ENCODE results near the gene ZNF236.
A peak's percentile ranks its signal among the peaks of the same experiment; 100 is the strongest.

ZNF236 gene

GRCh38 chr18:76959605-76960004 lies 137.2 kb downstream of the ZNF236 start:
- no peak overlapping the region for H3K4me2 ChIP-seq (ENCODE audit: low read length)
- DNase-seq = peak in 1 of 2 donors; percentile 41
- H3K79me2 ChIP-seq (ENCODE audit: control insufficient read depth, insufficient read depth, low read length, poor library complexity) = no peaks in the 10 kb centered on the region
- H3K79me1 ChIP-seq (ENCODE audit: low read length) = no peaks in the 10 kb centered on the region
- H3K27ac ChIP-seq (ENCODE audit: low read depth, low read length) = no peak overlapping the region
- no peak overlapping the region for H2BK120ac ChIP-seq (ENCODE audit: insufficient read depth, low read length, poor library complexity)
- H3K18ac ChIP-seq (ENCODE audit: low read length) = no peak overlapping the region
- WGBS (ENCODE audit: extremely low coverage, insufficient coverage, insufficient read length) = no CpG with 5 or more reads among the region's 8 CpGs
- H3K4me3 ChIP-seq (ENCODE audit: low read depth, low read length) = no peak overlapping the region
- H4K91ac ChIP-seq (ENCODE audit: low read depth, low read length) = no peak overlapping the region
- H2BK12ac ChIP-seq (ENCODE audit: low read length) = no peak overlapping the region
- no peaks in the 10 kb centered on the region for H3K4me1 ChIP-seq (ENCODE audit: control insufficient read depth in 1 of 2, insufficient read depth in 2 of 2, low read length in 2 of 2)
- no peak overlapping the region for H4K12ac ChIP-seq (ENCODE audit: low read depth, low read length)
- H3K9me3 ChIP-seq (ENCODE audit: insufficient read depth, low read depth, low read length) = no peaks in the 10 kb centered on the region
- H3K27me3 ChIP-seq (ENCODE audit: insufficient read depth, low read length) = no peaks in the 10 kb centered on the region
- no peak overlapping the region for H3K4ac ChIP-seq (ENCODE audit: low read depth, low read length)
- no peak overlapping the region for H2AFZ ChIP-seq (ENCODE audit: insufficient read depth, low read length, poor library complexity)
- no peak overlapping the region for H2BK5ac ChIP-seq (ENCODE audit: low read depth, low read length, poor library complexity)
- no peak overlapping the region for H2AK5ac ChIP-seq (ENCODE audit: low read length)
- peaks cover 23 to 32% of the 10 kb centered on the region in 2 experiments for H3K36me3 ChIP-seq (ENCODE audit: control insufficient read depth in 1 of 2, insufficient read depth in 2 of 2, low read length in 2 of 2)
- no peak overlapping the region for H4K8ac ChIP-seq (ENCODE audit: low read depth, low read length)
- H3K23ac ChIP-seq (ENCODE audit: low read length) = no peak overlapping the region
- H3K9ac ChIP-seq (ENCODE audit: low read length) = no peak overlapping the region
- no peak overlapping the region for H3K14ac ChIP-seq (ENCODE audit: low read length)

DNA sequence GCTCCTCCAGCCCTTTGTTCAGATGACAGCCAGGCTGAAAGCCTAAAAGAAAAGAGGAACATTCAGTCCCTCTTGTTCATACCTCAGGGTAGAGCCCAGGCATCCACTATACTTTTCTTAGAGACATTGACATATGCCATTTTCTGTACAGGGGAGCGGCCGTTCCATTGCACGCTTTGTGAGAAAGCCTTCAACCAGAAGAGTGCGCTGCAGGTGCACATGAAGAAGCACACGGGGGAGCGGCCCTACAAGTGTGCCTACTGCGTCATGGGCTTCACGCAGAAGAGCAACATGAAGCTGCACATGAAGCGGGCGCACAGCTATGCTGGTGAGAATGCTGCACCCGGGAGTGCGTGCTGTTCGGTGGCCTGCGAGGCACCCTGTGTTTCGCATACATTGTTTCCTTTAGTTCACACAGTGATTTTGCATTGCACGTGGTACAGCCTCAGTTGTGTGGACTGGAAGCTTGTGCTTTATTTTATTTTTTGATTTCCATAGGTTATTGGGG lies 138.2 kb downstream of the ZNF236 start:
- no peak overlapping the region for H2BK5ac ChIP-seq (ENCODE audit: low read depth, low read length, poor library complexity)
- WGBS (ENCODE audit: extremely low coverage, insufficient coverage, insufficient read length) = no CpG with 5 or more reads among the region's 16 CpGs

DNA sequence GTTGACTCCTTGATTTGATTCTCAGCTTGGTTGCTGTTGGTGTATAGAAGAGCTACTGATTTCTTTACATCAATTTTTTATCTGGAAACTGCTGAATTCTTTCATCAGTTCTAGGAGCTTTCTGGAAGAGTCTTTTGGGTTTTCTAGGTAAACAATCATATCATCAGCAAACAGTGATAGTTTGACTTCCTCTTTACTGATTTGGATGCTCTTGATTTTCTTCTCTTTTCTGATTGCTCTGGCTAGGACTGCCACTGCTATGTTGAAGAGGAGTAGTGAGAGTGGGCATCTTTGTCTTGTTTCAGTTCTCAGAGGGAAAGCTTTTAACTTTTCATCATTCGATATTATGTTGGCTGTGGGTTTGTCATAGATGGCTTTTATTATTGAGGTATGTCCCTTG lies 140.5 kb downstream of the ZNF236 start:
- Histone ChIP-seq H4K8ac (ENCODE audit: low read depth, low read length) (no peak overlapping the region), H4K12ac (ENCODE audit: low read depth, low read length) (no peak overlapping the region), H3K27me3 (ENCODE audit: insufficient read depth, low read length) (no peaks in the 10 kb centered on the region), H3K27ac (ENCODE audit: low read depth, low read length) (no peak overlapping the region), H3K79me1 (ENCODE audit: low read length) (no peaks in the 10 kb centered on the region), H3K4me3 (ENCODE audit: low read depth, low read length) (no peak overlapping the region), H3K36me3 (ENCODE audit: control insufficient read depth in 1 of 2, insufficient read depth in 2 of 2, low read length in 2 of 2) (peaks cover 15 to 18% of the 10 kb centered on the region in 2 experiments), H3K4me2 (ENCODE audit: low read length) (no peak overlapping the region), H3K14ac (ENCODE audit: low read length) (no peak overlapping the region), H2BK5ac (ENCODE audit: low read depth, low read length, poor library complexity) (no peak overlapping the region), H3K9me3 (ENCODE audit: insufficient read depth, low read depth, low read length) (no peaks in the 10 kb centered on the region), H3K4ac (ENCODE audit: low read depth, low read length) (no peak overlapping the region), H2AK5ac (ENCODE audit: low read length) (no peak overlapping the region), H2AFZ (ENCODE audit: insufficient read depth, low read length, poor library complexity) (no peak overlapping the region), H3K4me1 (ENCODE audit: control insufficient read depth in 1 of 2, insufficient read depth in 2 of 2, low read length in 2 of 2) (no peaks in the 10 kb centered on the region), H3K9ac (ENCODE audit: low read length) (no peak overlapping the region), H3K18ac (ENCODE audit: low read length) (no peak overlapping the region), H3K79me2 (ENCODE audit: control insufficient read depth, insufficient read depth, low read length, poor library complexity) (no peaks in the 10 kb centered on the region), H2BK120ac (ENCODE audit: insufficient read depth, low read length, poor library complexity) (no peak overlapping the region), H3K23ac (ENCODE audit: low read length) (no peak overlapping the region), H2BK12ac (ENCODE audit: low read length) (no peak overlapping the region), H4K91ac (ENCODE audit: low read depth, low read length) (no peak overlapping the region)
- WGBS (ENCODE audit: extremely low coverage, insufficient coverage, insufficient read length) = no CpG with 5 or more reads among the region's 1 CpG
- no peak for DNase-seq

More for the DNA sequence above, 138.2 kb downstream of the ZNF236 start:
- Histone ChIP-seq H3K79me1 (ENCODE audit: low read length) (no peaks in the 10 kb centered on the region), H3K9me3 (ENCODE audit: insufficient read depth, low read depth, low read length) (no peaks in the 10 kb centered on the region), H3K27ac (ENCODE audit: low read depth, low read length) (no peak overlapping the region), H4K8ac (ENCODE audit: low read depth, low read length) (no peak overlapping the region), H4K91ac (ENCODE audit: low read depth, low read length) (no peak overlapping the region), H3K27me3 (ENCODE audit: insufficient read depth, low read length) (no peaks in the 10 kb centered on the region), H3K23ac (ENCODE audit: low read length) (no peak overlapping the region), H3K4me3 (ENCODE audit: low read depth, low read length) (no peak overlapping the region), H3K18ac (ENCODE audit: low read length) (no peak overlapping the region), H4K12ac (ENCODE audit: low read depth, low read length) (no peak overlapping the region), H2AK5ac (ENCODE audit: low read length) (no peak overlapping the region), H3K4me2 (ENCODE audit: low read length) (no peak overlapping the region), H3K4me1 (ENCODE audit: control insufficient read depth in 1 of 2, insufficient read depth in 2 of 2, low read length in 2 of 2) (no peaks in the 10 kb centered on the region), H2BK12ac (ENCODE audit: low read length) (no peak overlapping the region), H3K14ac (ENCODE audit: low read length) (no peak overlapping the region), H3K79me2 (ENCODE audit: control insufficient read depth, insufficient read depth, low read length, poor library complexity) (no peaks in the 10 kb centered on the region), H3K36me3 (ENCODE audit: control insufficient read depth in 1 of 2, insufficient read depth in 2 of 2, low read length in 2 of 2) (peaks cover 25 to 33% of the 10 kb centered on the region in 2 experiments), H2BK120ac (ENCODE audit: insufficient read depth, low read length, poor library complexity) (no peak overlapping the region), H3K4ac (ENCODE audit: low read depth, low read length) (no peak overlapping the region), H2AFZ (ENCODE audit: insufficient read depth, low read length, poor library complexity) (no peak overlapping the region), H3K9ac (ENCODE audit: low read length) (no peak overlapping the region)
- DNase-seq = no peak

GRCh38 chr18:76963936-76964335 lies 141.6 kb downstream of the ZNF236 start:
- no peaks in the 10 kb centered on the region for H3K4me1 ChIP-seq (ENCODE audit: control insufficient read depth in 1 of 2, insufficient read depth in 2 of 2, low read length in 2 of 2)
- H3K36me3 ChIP-seq (ENCODE audit: control insufficient read depth in 1 of 2, insufficient read depth in 2 of 2, low read length in 2 of 2) = peaks cover 12 to 18% of the 10 kb centered on the region in 2 experiments
- H3K27ac ChIP-seq (ENCODE audit: low read depth, low read length) = no peak overlapping the region
- H3K4me2 ChIP-seq (ENCODE audit: low read length) = no peak overlapping the region
- H2AFZ ChIP-seq (ENCODE audit: insufficient read depth, low read length, poor library complexity) = no peak overlapping the region
- H3K27me3 ChIP-seq (ENCODE audit: insufficient read depth, low read length) = no peaks in the 10 kb centered on the region
- no peaks in the 10 kb centered on the region for H3K79me2 ChIP-seq (ENCODE audit: control insufficient read depth, insufficient read depth, low read length, poor library complexity)
- no peak overlapping the region for H3K4ac ChIP-seq (ENCODE audit: low read depth, low read length)
- no peak overlapping the region for H3K14ac ChIP-seq (ENCODE audit: low read length)
- no peak overlapping the region for H2BK5ac ChIP-seq (ENCODE audit: low read depth, low read length, poor library complexity)
- H3K18ac ChIP-seq (ENCODE audit: low read length) = no peak overlapping the region
- H3K4me3 ChIP-seq (ENCODE audit: low read depth, low read length) = no peak overlapping the region
- H2AK5ac ChIP-seq (ENCODE audit: low read length) = no peak overlapping the region
- H4K12ac ChIP-seq (ENCODE audit: low read depth, low read length) = no peak overlapping the region
- no peak overlapping the region for H4K91ac ChIP-seq (ENCODE audit: low read depth, low read length)
- no peak overlapping the region for H3K9ac ChIP-seq (ENCODE audit: low read length)
- H3K9me3 ChIP-seq (ENCODE audit: insufficient read depth, low read depth, low read length) = no peaks in the 10 kb centered on the region
- no peaks in the 10 kb centered on the region for H3K79me1 ChIP-seq (ENCODE audit: low read length)
- no peak for DNase-seq
- no peak overlapping the region for H4K8ac ChIP-seq (ENCODE audit: low read depth, low read length)
- H2BK12ac ChIP-seq (ENCODE audit: low read length) = no peak overlapping the region
- H2BK120ac ChIP-seq (ENCODE audit: insufficient read depth, low read length, poor library complexity) = no peak overlapping the region
- no CpG with 5 or more reads among the region's 2 CpGs for WGBS (ENCODE audit: extremely low coverage, insufficient coverage, insufficient read length)
- H3K23ac ChIP-seq (ENCODE audit: low read length) = no peak overlapping the region
